A549 (cell line): Measurements from ENCODE around the gene SHISA4. TPM values are rescaled to one million over a fixed set of nuclear protein-coding genes. Genes with fewer than 3 reads are reported as not detected.

Source experiments
- ATAC-seq, 2 experiments: fragments of 200-7000 bp in 1 of 2; fragments of >200 bp in 1 of 2; cut with Nextera tagmentation in 1 of 2; cut with Tn5 transposase in 1 of 2; 3 replicates each; pipeline versions ENCODE4 v1.8.0 to v1.9.1; 2018 to 2020; ENCODE audit warnings: mild to moderate bottlenecking in 1 of 2, moderate library complexity in 1 of 2
- CTCF ChIA-PET: fragments of 300-600 bp; sonication (Branson Sonifier 250); formaldehyde crosslinking; extraction: SDS; loops from one replicate; lab custom pipeline; 2021; ENCODE audit warnings: antibody characterized with exemption, inconsistent platforms; lab: Yijun Ruan, JAX
- POLR2A ChIA-PET: fragments of 350-600 bp; formaldehyde crosslinking; extraction: SDS; loops from one replicate; lab custom pipeline; 2021; ENCODE audit warnings: antibody characterized with exemption, inconsistent platforms; lab: Yijun Ruan, JAX
- DNase-seq, 2 experiments: peaks; one replicate each; pipeline versions ENCODE4 v3.0.0 to v3.0.0-alpha.2; 2011 to 2016; ENCODE audit warnings: low read depth in 1 of 2, low spot score in 1 of 2
- FAIRE-seq: peaks from 2 replicates; lab custom pipeline; 2011; peaks lifted over from hg19 to GRCh38; lab: Jason Lieb, UNC
- H3K27ac ChIP-seq, 2 experiments: fragments of >200 bp; sonication (Bioruptor Twin); formaldehyde crosslinking; 3 replicates each; pipeline ENCODE4 v1.5.1; 2016 to 2017
- H3K4me1 ChIP-seq: fragments of >200 bp; sonication (Bioruptor Twin); formaldehyde crosslinking; 3 replicates; pipeline ENCODE4 v1.6.1; 2016
- H3K4me2 ChIP-seq: fragments of >200 bp; sonication (Bioruptor Twin); formaldehyde crosslinking; 3 replicates; pipeline ENCODE4 v1.6.1; 2016
- H3K4me3 ChIP-seq: fragments of >200 bp; sonication (Bioruptor Twin); formaldehyde crosslinking; 3 replicates; pipeline ENCODE4 v1.5.1; 2016
- H3K9me3 ChIP-seq: fragments of >200 bp; sonication (Bioruptor Twin); formaldehyde crosslinking; 3 replicates; pipeline ENCODE4 v1.6.1; 2016
- BHLHE40 ChIP-seq: IDR thresholded peaks from 2 replicates; pipeline ENCODE4 v1.6.1; 2012; ENCODE audit warnings: low read depth, low read length, inconsistent platforms
- CBX2 ChIP-seq: fragments of 200-600 bp; sonication (generic); IDR thresholded peaks from 2 replicates; pipeline ENCODE4 v1.6.1; 2016; ENCODE audit warnings: low read depth, mild to moderate bottlenecking, borderline replicate concordance
- CHD2 ChIP-seq: fragments of 150-350 bp; IDR thresholded peaks from 2 replicates; pipeline ENCODE4 v1.6.1; 2014; ENCODE audit warnings: low read length; ENCODE audit not compliant: partially characterized antibody
- EHMT2 ChIP-seq: fragments of 200-600 bp; sonication (generic); IDR thresholded peaks from 2 replicates; pipeline ENCODE4 v1.6.1; 2016; ENCODE audit warnings: antibody characterized with exemption, low read depth, mild to moderate bottlenecking, moderate library complexity
- ELK1 ChIP-seq: fragments of 150-350 bp; IDR thresholded peaks from 2 replicates; pipeline ENCODE4 v1.6.1; 2014; ENCODE audit warnings: low read depth, mild to moderate bottlenecking, low read length
- EP300 ChIP-seq, 2 experiments: fragments of >200 bp; sonication (Bioruptor Twin); formaldehyde crosslinking; IDR thresholded peaks; 2 replicates in 1 of 2; 3 replicates in 1 of 2; pipeline ENCODE4 v1.6.1; 2016 to 2017
- ESRRA ChIP-seq: fragments of 150-350 bp; IDR thresholded peaks from 2 replicates; pipeline ENCODE4 v1.6.1; 2014; ENCODE audit warnings: mild to moderate bottlenecking, low read length, borderline replicate concordance
- FOSB ChIP-seq: fragments of 250-450 bp; sonication (Bioruptor Pico); IDR thresholded peaks from 2 replicates; pipeline ENCODE4 v1.5.0; 2020; ENCODE audit warnings: mild to moderate bottlenecking, moderate library complexity
- FOSL2 ChIP-seq, 2 experiments: fragments of 450-650 bp in 1 of 2; fragments of >200 bp in 1 of 2; sonication (Bioruptor Twin) in 1 of 2; formaldehyde crosslinking; IDR thresholded peaks; 2 replicates each; pipeline versions ENCODE4 v1.5.0 to v1.6.1; 2016 to 2020; ENCODE audit warnings: mild to moderate bottlenecking in 1 of 2, moderate library complexity in 1 of 2
- FOXS1 ChIP-seq: fragments of 250-450 bp; sonication (Bioruptor Pico); IDR thresholded peaks from 2 replicates; pipeline ENCODE4 v1.5.0; 2020; ENCODE audit warnings: mild to moderate bottlenecking, moderate library complexity
- HOXA7 ChIP-seq: fragments of 250-450 bp; sonication (Bioruptor Pico); IDR thresholded peaks from 2 replicates; pipeline ENCODE4 v1.5.0; 2020; ENCODE audit warnings: mild to moderate bottlenecking, moderate library complexity
- HOXB5 ChIP-seq: fragments of 250-450 bp; sonication (Bioruptor Pico); IDR thresholded peaks from 2 replicates; pipeline ENCODE4 v1.5.0; 2020; ENCODE audit warnings: mild to moderate bottlenecking, moderate library complexity
- KDM1A ChIP-seq: fragments of 200-600 bp; sonication (generic); IDR thresholded peaks from 2 replicates; pipeline ENCODE4 v1.6.1; 2016; ENCODE audit warnings: low read depth, mild to moderate bottlenecking
- RAD21 ChIP-seq, 2 experiments: fragments of >200 bp in 1 of 2; sonication (Bioruptor Twin) in 1 of 2; formaldehyde crosslinking in 1 of 2; IDR thresholded peaks in 1 of 2; conservative IDR thresholded peaks in 1 of 2; 2 replicates in 1 of 2; 3 replicates in 1 of 2; pipeline ENCODE4 v1.6.1; 2012 to 2018; ENCODE audit warnings: inconsistent platforms in 1 of 2
- RFX5 ChIP-seq: fragments of 450-650 bp; IDR thresholded peaks from 2 replicates; pipeline ENCODE4 v1.7.1; 2014; ENCODE audit warnings: antibody characterized with exemption, mild to moderate bottlenecking, moderate library complexity
- RNF2 ChIP-seq: fragments of 200-600 bp; sonication (generic); IDR thresholded peaks from 2 replicates; pipeline ENCODE4 v1.6.1; 2016; ENCODE audit warnings: low read depth, mild to moderate bottlenecking, antibody characterized with exemption, moderate library complexity, borderline replicate concordance
- SMC3 ChIP-seq: fragments of >200 bp; sonication (Bioruptor Twin); formaldehyde crosslinking; IDR thresholded peaks from 3 replicates; pipeline ENCODE4 v1.6.1; 2018; ENCODE audit warnings: inconsistent platforms
- SREBF2 ChIP-seq: fragments of 450-650 bp; IDR thresholded peaks from 2 replicates; pipeline ENCODE4 v1.6.1; 2014; ENCODE audit warnings: mild to moderate bottlenecking, moderate library complexity
- TFCP2L1 ChIP-seq: fragments of 250-450 bp; sonication (Bioruptor Pico); IDR thresholded peaks from 2 replicates; pipeline ENCODE4 v1.5.0; 2021; ENCODE audit warnings: mild to moderate bottlenecking
- TP53 ChIP-seq: fragments of 250-450 bp; sonication (Bioruptor Pico); IDR thresholded peaks from 2 replicates; pipeline ENCODE4 v1.5.0; 2021; ENCODE audit warnings: mild to moderate bottlenecking, moderate library complexity
- ZNF302 ChIP-seq: fragments of 250-450 bp; sonication (Bioruptor Pico); IDR thresholded peaks from 2 replicates; pipeline ENCODE4 v1.9.0; 2021; ENCODE audit warnings: inconsistent platforms, mild to moderate bottlenecking, moderate library complexity
- ZSCAN20 ChIP-seq: fragments of 250-450 bp; sonication (Bioruptor Pico); IDR thresholded peaks from 2 replicates; pipeline ENCODE4 v1.8.0; 2022; ENCODE audit warnings: mild to moderate bottlenecking, moderate library complexity
- WGBS: methylation state at CpG from one replicate; pipeline ENCODE4 v1.1.6; 2017; ENCODE audit errors: missing lambda C conversion rate; 5-methylcytosine and 5-hydroxymethylcytosine counted together
- polyA plus RNA-seq, 4 experiments: library from polyadenylated mRNA; depleted of rRNA in 3 of 4; stranded (reverse); fragments of >200 nt; fragmentation: RNase III in 1 of 4; extraction: RNeasy Plus Mini Kit Qiagen cat#74134 plus additional on column Dnase treatment in 1 of 4; gene quantifications; 2 replicates in 3 of 4; 3 replicates in 1 of 4; pipeline ENCODE4 v1.2.3, GENCODE V29; 2011 to 2017

SHISA4 gene
- polyA plus RNA-seq, 2 of the 4 experiments (the other 2 are of a cell fraction) = 10.0 to 15.0 TPM

GRCh38 chr1:201911826-201912571 lies 23.3 kb downstream of the SHISA4 start:
- FAIRE-seq = no peak
- CTCF ChIA-PET = interaction anchor here (1.3 to 20.2 kb wide), 3 partner anchors 10 to 60 kb away, joined by 3 to 303 read pairs (median 16); partner anchors contain the start of gene SHISA4
- Histone ChIP-seq H3K9me3 (no peaks in the 10 kb centered on the region), H3K4me2 (no peak overlapping the region), H3K4me3 (no peak overlapping the region), H3K27ac (no peak overlapping the region), H3K4me1 (peaks cover 13% of the 10 kb centered on the region)
- no peak for DNase-seq
- POLR2A ChIA-PET = no interaction called here
- 70% methylated on average over 4 of the region's 4 CpGs for WGBS
- TF ChIP-seq ESRRA (no peak), ZSCAN20 (CRISPR knock-in tag) (no peak), RNF2 (no peak), ZNF302 (no peak), SMC3 (no peak), EHMT2 (no peak), CHD2 (no peak), RAD21 (conservative IDR thresholded peaks at IDR 0.05 in 1 of 2, IDR thresholded peaks at IDR 0.05 in 1 of 2) (no peak), TFCP2L1 (no peak), SREBF2 (no peak), FOSB (CRISPR knock-in tag) (no peak), FOSL2 (IDR thresholded peaks at IDR 0.05) (no peak), FOSL2 (CRISPR knock-in tag; IDR thresholded peaks at IDR 0.05) (no peak), FOXS1 (CRISPR knock-in tag) (no peak), BHLHE40 (no peak), EP300 (IDR thresholded peaks at IDR 0.05) (no peak)
- no peak for ATAC-seq

- no peak for FAIRE-seq
- 68% methylated on average over 5 of the region's 5 CpGs for WGBS
- CTCF ChIA-PET = interaction anchor here (0.6 to 20.2 kb wide), 4 partner anchors 11 to 59 kb away, joined by 3 to 303 read pairs (median 10); partner anchors contain the start of gene SHISA4
These were observed 24.1 kb downstream of the SHISA4 start for GRCh38 chr1:201912832-201913231.

GRCh38 chr1:201914456-201915235 lies 25.9 kb downstream of the SHISA4 start:
- no peak for FAIRE-seq
- TF ChIP-seq HOXB5 (no peak), SREBF2 (no peak), TP53 (CRISPR knock-in tag) (no peak), CBX2 (no peak), ELK1 (no peak)
- TF ChIP-seq, all 56 proteins: peak for 0
- ATAC-seq (no peak), DNase-seq (no peak)
- ChIA-PET CTCF (interaction anchor here (1.1 to 20.2 kb wide), 5 partner anchors 13 to 58 kb away, joined by 3 to 303 read pairs (median 4); partner anchors contain the start of genes SHISA4 and TIMM17A), POLR2A (no interaction called here)
- WGBS = 84% methylated on average over 13 of the region's 14 CpGs
- H3K4me1 ChIP-seq = peaks cover 26% of the 10 kb centered on the region
- H3K9me3 ChIP-seq = no peaks in the 10 kb centered on the region
- H3K4me2 ChIP-seq = no peak overlapping the region
- H3K27ac ChIP-seq = no peak overlapping the region
- no peak overlapping the region for H3K4me3 ChIP-seq

More at GRCh38 chr1:201912832-201913231, 24.1 kb downstream of the SHISA4 start:
- H3K4me3 ChIP-seq = no peak overlapping the region
- H3K4me1 ChIP-seq = peaks cover 21% of the 10 kb centered on the region
- DNase-seq = no peak
- POLR2A ChIA-PET = no interaction called here
- no peak overlapping the region for H3K27ac ChIP-seq
- H3K4me2 ChIP-seq = no peak overlapping the region
- no peak for ATAC-seq
- TF ChIP-seq RFX5 (no peak), HOXA7 (no peak), ZNF302 (no peak), EP300 (IDR thresholded peaks at IDR 0.05) (no peak), ZSCAN20 (CRISPR knock-in tag) (no peak), CBX2 (no peak), FOXS1 (CRISPR knock-in tag) (no peak), KDM1A (no peak), SREBF2 (no peak)
- H3K9me3 ChIP-seq = no peaks in the 10 kb centered on the region
